Neural cell (in vitro differentiated cells): ENCODE data around the gene PADI4. TPM values are rescaled to one million over a fixed set of nuclear protein-coding genes. Genes with fewer than 3 reads are reported as not detected.

Source experiments
- H2AFZ ChIP-seq: fragments of 200-600, 300-800 bp; sonication (generic), shearing (Covaris generic); 2 replicates; pipeline ENCODE4 v1.6.0; 2014; ENCODE audit warnings: low read depth, mild to moderate bottlenecking, antibody characterized with exemption, low read length, moderate library complexity
- H3F3A ChIP-seq: fragments of 200-600 bp; shearing (Covaris generic); 2 replicates; pipeline ENCODE4 v1.6.1; 2016; ENCODE audit warnings: mild to moderate bottlenecking, moderate library complexity, mixed read lengths, antibody characterized with exemption, low read length; ENCODE audit not compliant: insufficient read depth, poor library complexity, severe bottlenecking
- H3K27ac ChIP-seq: fragments of 200-600, 300-800 bp; sonication (generic), shearing (Covaris generic); 2 replicates; pipeline ENCODE4 v1.5.1; 2014; ENCODE audit warnings: mild to moderate bottlenecking, low read length, moderate library complexity
- H3K27me3 ChIP-seq: fragments of 300-800, 200-600 bp; sonication (generic), shearing (Covaris generic); 2 replicates; pipeline ENCODE4 v1.6.0; 2014; ENCODE audit warnings: mild to moderate bottlenecking, low read depth, low read length, moderate library complexity; ENCODE audit not compliant: insufficient read depth
- H3K36me3 ChIP-seq: fragments of 300-800, 200-600 bp; sonication (generic), shearing (Covaris generic); 2 replicates; pipeline ENCODE4 v1.5.1; 2014; ENCODE audit warnings: mild to moderate bottlenecking, antibody characterized with exemption, low read length, moderate library complexity; ENCODE audit not compliant: insufficient read depth
- H3K4me2 ChIP-seq: fragments of 300-800, 200-600 bp; sonication (generic), shearing (Covaris generic); 2 replicates; pipeline ENCODE4 v1.6.0; 2014; ENCODE audit warnings: mild to moderate bottlenecking, low read length
- H3K4me3 ChIP-seq: fragments of 300-800, 200-600 bp; sonication (generic), shearing (Covaris generic); 2 replicates; pipeline ENCODE4 v1.5.1; 2014; ENCODE audit warnings: mild to moderate bottlenecking, low read length, moderate library complexity
- H3K79me2 ChIP-seq: fragments of 200-600 bp; shearing (Covaris generic); replicated peaks from 2 replicates; pipeline ENCODE4 v1.6.0; 2014; ENCODE audit warnings: mild to moderate bottlenecking, low read length, moderate library complexity; ENCODE audit not compliant: insufficient read depth
- H3K9ac ChIP-seq: fragments of 300-800, 200-600 bp; sonication (generic), shearing (Covaris generic); 2 replicates; pipeline ENCODE4 v1.6.1; 2016; ENCODE audit warnings: mild to moderate bottlenecking, low read length, mixed read lengths
- H3K9me2 ChIP-seq: fragments of 200-600 bp; shearing (Covaris generic); 2 replicates; pipeline ENCODE4 v1.6.1; 2016; ENCODE audit warnings: mild to moderate bottlenecking, low read length, mixed read lengths; ENCODE audit not compliant: insufficient read depth
- H3K9me3 ChIP-seq: fragments of 200-600, 300-800 bp; sonication (generic), shearing (Covaris generic); 2 replicates; pipeline ENCODE4 v1.6.1; 2016; ENCODE audit warnings: mild to moderate bottlenecking, mixed run types, low read length, moderate library complexity, mixed read lengths
- H4K20me1 ChIP-seq: fragments of 200-600 bp; shearing (Covaris generic); 2 replicates; pipeline ENCODE4 v1.6.1; 2016; ENCODE audit warnings: mild to moderate bottlenecking, mixed run types; ENCODE audit not compliant: insufficient read depth
- CTCF ChIP-seq: fragments of 450-650 bp; IDR thresholded peaks from 2 replicates; pipeline ENCODE4 v1.5.1; 2014; ENCODE audit warnings: antibody characterized with exemption, mild to moderate bottlenecking, moderate library complexity; ENCODE audit not compliant: poor library complexity, severe bottlenecking
- EP300 ChIP-seq: fragments of 450-650 bp; conservative IDR thresholded peaks from 2 replicates; pipeline ENCODE4 v1.6.1; 2014; ENCODE audit warnings: antibody characterized with exemption, mild to moderate bottlenecking, moderate library complexity; ENCODE audit not compliant: poor library complexity, severe bottlenecking
- EZH2 ChIP-seq: fragments of 200-600, 300-800 bp; shearing (Covaris generic), sonication (generic); IDR thresholded peaks from 2 replicates; pipeline ENCODE4 v1.6.1; 2014; ENCODE audit warnings: antibody characterized with exemption, low read length, borderline replicate concordance, mild to moderate bottlenecking; ENCODE audit not compliant: insufficient read depth, poor library complexity, severe bottlenecking
- MXI1 ChIP-seq: fragments of 450-650 bp; conservative IDR thresholded peaks from 2 replicates; pipeline ENCODE4 v1.6.1; 2014; ENCODE audit warnings: antibody characterized with exemption, mild to moderate bottlenecking; ENCODE audit not compliant: poor library complexity, severe bottlenecking
- POLR2AphosphoS5 ChIP-seq: IDR thresholded peaks from 2 replicates; pipeline ENCODE4 v1.6.1; 2012
- RAD21 ChIP-seq: fragments of 450-650 bp; conservative IDR thresholded peaks from 2 replicates; pipeline ENCODE4 v1.6.1; 2014; ENCODE audit warnings: antibody characterized with exemption, mild to moderate bottlenecking, moderate library complexity
- REST ChIP-seq: IDR thresholded peaks from 2 replicates; pipeline ENCODE4 v1.6.1; 2012; ENCODE audit warnings: borderline replicate concordance
- SMC3 ChIP-seq: fragments of 450-650 bp; conservative IDR thresholded peaks from 2 replicates; pipeline ENCODE4 v1.6.1; 2014; ENCODE audit warnings: antibody characterized with exemption, mild to moderate bottlenecking, moderate library complexity; ENCODE audit not compliant: poor library complexity
- TAF1 ChIP-seq: IDR thresholded peaks from 2 replicates; pipeline ENCODE4 v1.6.1; 2012; ENCODE audit warnings: low read depth
- polyA plus RNA-seq: library from polyadenylated mRNA; depleted of rRNA; stranded (reverse); fragments of >200 nt; gene quantifications from 2 replicates; pipeline ENCODE4 v1.2.3, GENCODE V29; 2014

Gene PADI4
- polyA plus RNA-seq, 1 donor from 2014 or later: not detected

- no peak overlapping the region for H3K4me3 ChIP-seq
- no peaks in the 10 kb centered on the region for H3F3A ChIP-seq
- H3K9me2 ChIP-seq: no peaks in the 10 kb centered on the region
- H3K27me3 ChIP-seq: no peaks in the 10 kb centered on the region
- H3K9ac ChIP-seq: no peak overlapping the region
- H3K36me3 ChIP-seq: no peaks in the 10 kb centered on the region
- no peak overlapping the region for H2AFZ ChIP-seq
- no peak overlapping the region for H3K4me2 ChIP-seq
- TF ChIP-seq REST: no peak
- no peaks in the 10 kb centered on the region for H4K20me1 ChIP-seq
- H3K27ac ChIP-seq: no peak overlapping the region
- no peaks in the 10 kb centered on the region for H3K9me3 ChIP-seq
- no peaks in the 10 kb centered on the region for H3K79me2 ChIP-seq
These were observed 10.0 kb upstream of the PADI4 start for GRCh38 chr1:17297991-17298390.

- Histone ChIP-seq H3K9me2 (no peaks in the 10 kb centered on the region), H3K4me2 (no peak overlapping the region), H3K27ac (no peak overlapping the region), H4K20me1 (no peaks in the 10 kb centered on the region), H3K9ac (no peak overlapping the region), H3K79me2 (no peaks in the 10 kb centered on the region), H3K36me3 (no peaks in the 10 kb centered on the region), H3K4me3 (no peak overlapping the region), H3K9me3 (no peaks in the 10 kb centered on the region), H3K27me3 (no peaks in the 10 kb centered on the region), H2AFZ (no peak overlapping the region), H3F3A (no peaks in the 10 kb centered on the region)
- no peak for TF ChIP-seq SMC3
- no peak for TF ChIP-seq TAF1
- no peak for TF ChIP-seq REST
- no peak for TF ChIP-seq MXI1
- TF ChIP-seq EZH2: no peak
- no peak for TF ChIP-seq EP300
- TF ChIP-seq CTCF: no peak
- TF ChIP-seq POLR2AphosphoS5: no peak
- TF ChIP-seq RAD21: no peak
These were observed 6.2 kb upstream of the PADI4 start for GRCh38 chr1:17301767-17302166.
